Activated T-cell treated with anti-CD3 and anti-CD28 coated beads, Interleukin-2, amount 50 U/mL, for 4 hours (primary cell): ENCODE results near the gene RAP1GAP. TPM values are rescaled to one million over a fixed set of nuclear protein-coding genes. Genes with fewer than 3 reads are reported as not detected.

Experiments used
- ATAC-seq, 2 donors: fragments of 200-7000 bp; cut with Tn5 transposase; one replicate each; pipeline ENCODE4 v1.10.0; 2021
- DNase-seq: peaks from one replicate; pipeline ENCODE4 v3.0.0-alpha.2; 2020
- H3K27me3 Mint-ChIP-seq: one replicate; pipeline ENCODE4 v1.8.0; 2021; ENCODE audit warnings: low read depth, mixed read lengths
- H3K36me3 Mint-ChIP-seq: one replicate; pipeline ENCODE4 v1.8.0; 2022; ENCODE audit warnings: mixed read lengths; ENCODE audit not compliant: insufficient read depth
- H3K4me1 Mint-ChIP-seq: one replicate; pipeline ENCODE4 v1.8.0; 2021; ENCODE audit warnings: low read depth, mixed read lengths
- H3K4me3 Mint-ChIP-seq: one replicate; pipeline ENCODE4 v1.8.0; 2021; ENCODE audit warnings: mild to moderate bottlenecking, moderate library complexity, mixed read lengths
- H3K9me3 Mint-ChIP-seq: one replicate; pipeline ENCODE4 v1.8.0; 2021; ENCODE audit warnings: mixed read lengths
- total RNA-seq, 3 donors: library from RNA; stranded (reverse); gene quantifications; one replicate each; pipeline ENCODE4 v1.2.1, GENCODE V29; 2021

Gene RAP1GAP
- total RNA-seq, 3 donors from 2014 or later, result 0.46 to 1.4 (median 1.2) TPM

DNA sequence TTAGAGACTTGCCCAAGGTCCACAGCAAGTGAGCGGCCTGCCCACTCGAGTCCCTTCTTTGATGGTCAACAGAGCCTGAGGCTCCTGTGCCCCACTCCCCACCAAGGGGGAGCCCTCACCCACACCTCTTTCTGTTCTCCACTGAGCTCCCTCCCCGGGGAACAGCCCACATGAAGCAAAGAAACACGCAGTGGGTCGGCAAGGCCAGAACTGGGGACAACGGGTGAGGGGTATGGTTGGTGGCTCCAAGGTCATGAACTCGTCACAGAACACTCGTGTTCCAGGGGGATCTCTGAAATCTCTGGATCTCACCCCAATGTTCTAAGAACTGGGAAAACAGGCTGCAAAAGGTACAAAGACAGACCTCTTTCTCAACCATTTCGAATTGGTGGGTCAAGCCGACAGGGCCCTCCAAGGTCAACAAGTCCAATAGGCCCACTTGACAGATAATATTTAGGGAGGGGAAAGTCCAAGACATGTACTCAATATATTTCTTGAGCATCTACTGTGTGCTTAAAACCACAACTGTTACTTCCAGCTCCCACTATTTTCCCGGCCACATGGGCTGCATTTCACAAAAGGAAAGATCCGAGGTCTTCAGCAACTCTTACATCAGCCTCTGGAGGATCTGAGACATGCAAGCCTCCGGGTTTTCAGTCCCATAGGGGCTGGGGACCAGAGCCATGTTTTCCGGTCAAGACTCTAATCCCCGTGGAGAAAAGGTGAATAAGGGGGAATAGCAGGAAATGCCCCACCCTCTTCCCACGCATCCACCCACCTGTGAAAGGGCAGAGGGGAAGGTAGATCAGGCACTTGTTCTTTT, 1.1 kb upstream of the RAP1GAP start:
- peaks cover 21% of the 10 kb centered on the region for H3K27me3 Mint-ChIP-seq
- H3K9me3 Mint-ChIP-seq, result no peaks in the 10 kb centered on the region
- no peaks in the 10 kb centered on the region for H3K36me3 Mint-ChIP-seq
- ATAC-seq (no peak), DNase-seq (no peak)
- H3K4me1 Mint-ChIP-seq, result peaks cover 3% of the 10 kb centered on the region
- peak overlapping the region; percentile 67 for H3K4me3 Mint-ChIP-seq

GRCh38 chr1:21668951-21669257, 253 bp downstream of the RAP1GAP start:
- ATAC-seq (peak in 1 of 2 donors; percentile 4), DNase-seq (no peak)
- no peaks in the 10 kb centered on the region for H3K36me3 Mint-ChIP-seq
- H3K4me1 Mint-ChIP-seq, result peaks cover 3% of the 10 kb centered on the region
- H3K4me3 Mint-ChIP-seq, result no peak overlapping the region
- peaks cover 29% of the 10 kb centered on the region for H3K27me3 Mint-ChIP-seq
- no peaks in the 10 kb centered on the region for H3K9me3 Mint-ChIP-seq

GRCh38 chr1:21668232-21668950, 766 bp downstream of the RAP1GAP start:
- H3K9me3 Mint-ChIP-seq, result no peaks in the 10 kb centered on the region

DNA sequence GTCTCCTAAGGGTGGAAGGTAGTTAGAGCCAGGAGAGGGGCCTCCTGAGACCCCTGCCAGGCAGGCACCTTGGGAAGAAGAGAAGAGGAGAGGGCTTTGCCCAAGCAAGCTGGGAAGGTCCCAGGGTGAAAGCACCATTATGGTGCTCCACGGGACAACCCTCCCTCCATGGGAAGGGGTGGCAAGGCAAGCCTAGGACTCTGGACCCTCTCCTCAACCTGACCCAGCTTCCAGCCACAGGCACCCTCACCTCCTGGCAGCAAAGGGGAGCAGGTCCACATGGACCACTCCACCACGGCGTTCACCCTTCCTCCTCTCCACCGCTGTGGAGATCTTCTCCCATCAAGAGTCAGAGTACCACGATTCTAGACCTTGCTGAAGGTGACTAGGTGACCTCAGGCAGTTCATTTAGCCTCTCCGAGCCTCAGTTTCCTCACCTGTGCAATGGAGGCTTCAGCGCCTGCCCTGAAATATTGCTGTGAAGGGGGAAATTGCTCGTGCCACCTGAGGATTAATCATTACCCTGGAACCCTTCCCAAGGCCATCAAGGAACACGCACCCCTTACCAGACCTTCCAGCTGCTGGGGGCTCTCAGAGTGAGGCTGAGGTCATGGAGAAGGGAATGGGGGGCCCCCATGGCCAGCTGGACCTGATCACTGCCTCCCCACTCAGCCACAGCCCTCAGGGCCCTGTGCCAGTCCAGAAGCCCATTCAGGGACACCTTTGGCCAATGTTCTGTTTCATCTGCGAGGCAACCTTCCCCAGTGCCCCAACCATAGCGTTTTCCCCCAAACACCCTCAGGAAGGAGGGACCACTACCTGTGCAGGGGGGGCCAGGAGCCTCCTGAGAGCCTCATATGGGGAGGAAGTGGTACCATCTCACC, 1.6 kb downstream of the RAP1GAP start:
- H3K4me1 Mint-ChIP-seq, result peaks cover 3% of the 10 kb centered on the region
- H3K36me3 Mint-ChIP-seq, result no peaks in the 10 kb centered on the region
- no peak overlapping the region for H3K4me3 Mint-ChIP-seq
- no peaks in the 10 kb centered on the region for H3K9me3 Mint-ChIP-seq
- peaks cover 36% of the 10 kb centered on the region for H3K27me3 Mint-ChIP-seq
- DNase-seq, result no peak
- ATAC-seq, result no peak

More at GRCh38 chr1:21668232-21668950, 766 bp downstream of the RAP1GAP start:
- ATAC-seq, result no peak
- peak overlapping the region; percentile 50 for H3K4me3 Mint-ChIP-seq
- peaks cover 3% of the 10 kb centered on the region for H3K4me1 Mint-ChIP-seq
- peaks cover 29% of the 10 kb centered on the region for H3K27me3 Mint-ChIP-seq
- DNase-seq, result no peak
- no peaks in the 10 kb centered on the region for H3K36me3 Mint-ChIP-seq

DNA sequence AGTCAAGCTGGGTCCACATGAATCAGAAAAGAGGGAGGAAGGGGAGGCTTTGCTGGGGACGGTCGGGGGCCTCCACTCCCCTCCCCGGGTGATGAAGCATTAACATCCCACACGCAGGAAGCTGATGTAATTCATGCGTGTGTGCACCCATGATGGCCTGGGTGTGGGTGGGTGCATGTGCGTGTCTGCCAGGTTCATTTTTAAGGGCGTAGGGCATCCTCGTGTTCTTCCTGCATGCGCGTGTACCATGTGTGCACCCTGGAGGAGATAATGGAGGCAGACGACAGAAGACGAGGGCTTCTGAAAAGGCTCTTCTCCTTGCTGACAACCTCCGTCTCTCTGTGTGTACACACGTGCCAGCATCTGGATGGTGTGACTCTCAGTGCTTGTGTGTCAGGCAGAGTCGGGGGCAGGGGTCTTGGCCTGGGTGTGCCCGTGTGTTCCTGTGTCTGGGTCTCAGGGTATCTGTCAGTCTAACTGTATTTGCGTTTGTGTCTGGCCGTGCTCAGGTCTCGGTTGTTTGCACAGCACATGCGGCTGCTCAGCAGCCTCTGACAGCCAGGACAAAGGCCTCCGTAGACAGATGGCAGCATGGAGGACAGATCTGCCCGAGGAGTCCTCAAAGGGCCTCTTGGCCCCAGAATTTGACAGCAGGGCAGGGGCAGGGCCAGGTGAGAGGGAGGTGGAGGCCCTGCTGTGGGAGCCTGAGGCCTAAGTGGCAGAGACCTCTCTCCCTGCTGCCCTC, 2.4 kb downstream of the RAP1GAP start:
- no peaks in the 10 kb centered on the region for H3K9me3 Mint-ChIP-seq
- H3K4me1 Mint-ChIP-seq, result peaks cover 3% of the 10 kb centered on the region
- no peaks in the 10 kb centered on the region for H3K36me3 Mint-ChIP-seq
- H3K27me3 Mint-ChIP-seq, result peaks cover 38% of the 10 kb centered on the region
- no peak for DNase-seq
- ATAC-seq, result no peak
- no peak overlapping the region for H3K4me3 Mint-ChIP-seq

- DNase-seq, result no peak
- peaks cover 45% of the 10 kb centered on the region for H3K27me3 Mint-ChIP-seq
- H3K9me3 Mint-ChIP-seq, result no peaks in the 10 kb centered on the region
- H3K4me3 Mint-ChIP-seq, result no peak overlapping the region
- ATAC-seq, result no peak
- H3K4me1 Mint-ChIP-seq, result peaks cover 3% of the 10 kb centered on the region
- H3K36me3 Mint-ChIP-seq, result no peaks in the 10 kb centered on the region
These were observed 3.2 kb downstream of the RAP1GAP start for GRCh38 chr1:21665711-21666575.

DNA sequence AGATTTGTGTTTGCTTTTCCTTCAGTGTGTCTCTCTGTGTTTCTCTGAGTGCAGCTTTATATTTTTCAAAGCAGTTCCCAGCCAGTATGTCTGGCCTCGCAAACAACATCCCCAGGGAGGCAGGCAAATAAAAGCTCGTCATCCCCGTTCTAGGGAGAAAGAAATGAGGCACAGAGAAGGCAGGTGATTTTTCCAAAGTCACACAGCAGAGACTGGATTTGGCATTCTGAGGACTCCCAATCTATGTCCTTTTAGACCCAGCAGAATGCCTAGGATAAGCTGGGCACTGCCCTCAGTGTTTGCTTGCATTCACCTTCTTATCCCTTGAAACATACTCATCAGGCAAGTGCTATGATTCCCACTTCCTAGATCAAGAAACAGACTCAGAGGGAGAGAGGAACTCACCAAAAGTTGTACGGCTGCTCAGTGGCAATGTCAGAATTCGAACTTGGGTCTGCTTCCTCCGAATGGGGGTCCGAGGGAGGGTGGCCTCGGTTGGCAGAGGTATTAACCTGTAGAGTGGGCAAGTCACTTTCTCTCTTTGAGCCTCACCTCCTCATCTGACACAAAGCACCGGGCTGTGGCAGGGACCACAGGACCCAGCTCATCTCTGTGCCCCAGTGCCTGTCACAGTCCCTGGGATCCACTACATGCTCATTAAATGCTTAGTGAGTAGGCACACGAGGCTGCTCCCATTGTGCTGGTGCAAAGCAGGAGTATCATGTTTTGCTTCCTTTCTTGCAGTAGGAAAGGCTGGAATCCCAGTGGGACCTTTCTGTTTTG, 4.2 kb downstream of the RAP1GAP start:
- Mint-ChIP-seq H3K4me1 (peaks cover 3% of the 10 kb centered on the region), H3K27me3 (peaks cover 48% of the 10 kb centered on the region), H3K9me3 (no peaks in the 10 kb centered on the region), H3K36me3 (no peaks in the 10 kb centered on the region), H3K4me3 (no peak overlapping the region)
- ATAC-seq (no peak), DNase-seq (no peak)

- Mint-ChIP-seq H3K4me3 (no peak overlapping the region), H3K9me3 (no peaks in the 10 kb centered on the region), H3K4me1 (peaks cover 9% of the 10 kb centered on the region), H3K27me3 (peaks cover 48% of the 10 kb centered on the region), H3K36me3 (no peaks in the 10 kb centered on the region)
- ATAC-seq, result no peak
- DNase-seq, result no peak
These were observed 5.0 kb downstream of the RAP1GAP start for GRCh38 chr1:21663951-21664805.

DNA sequence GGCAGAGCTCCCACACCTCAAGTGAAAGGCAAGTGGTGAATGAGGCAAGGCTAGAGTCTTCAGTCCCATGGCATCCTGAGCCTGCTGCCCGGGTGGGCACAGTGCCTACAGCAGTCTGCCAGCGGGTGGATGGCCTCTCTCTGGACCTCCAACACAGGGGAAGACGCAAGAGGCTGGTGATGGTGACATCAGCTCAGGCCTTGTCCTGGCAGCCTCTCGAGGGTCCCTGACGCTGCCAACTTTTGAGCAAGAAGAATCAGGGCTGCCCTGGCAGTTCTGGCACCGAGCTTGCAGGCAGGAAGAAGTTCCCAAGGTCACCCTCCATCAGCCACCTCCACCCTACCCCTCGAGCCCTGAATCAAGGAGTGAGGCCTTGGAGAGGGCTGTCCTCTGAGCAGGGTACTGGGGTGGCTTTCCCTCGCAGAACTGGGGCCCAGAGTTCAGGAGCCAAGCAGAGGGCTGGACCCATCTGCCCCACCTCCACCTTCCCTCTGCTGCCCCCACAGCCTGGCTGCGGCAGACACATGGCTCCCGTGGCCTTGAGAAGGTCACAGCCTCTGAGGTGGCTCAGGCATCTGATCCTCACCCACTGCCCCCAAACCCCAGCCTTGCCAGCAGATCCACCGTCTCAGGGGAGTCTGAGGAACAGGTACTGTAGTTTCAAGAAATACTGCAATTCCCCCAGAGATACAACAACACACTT, 5.8 kb downstream of the RAP1GAP start:
- Mint-ChIP-seq H3K27me3 (peaks cover 48% of the 10 kb centered on the region), H3K4me1 (peaks cover 9% of the 10 kb centered on the region), H3K4me3 (no peak overlapping the region), H3K9me3 (no peaks in the 10 kb centered on the region), H3K36me3 (no peaks in the 10 kb centered on the region)
- DNase-seq, result no peak
- ATAC-seq, result no peak

GRCh38 chr1:21662426-21663247, 6.5 kb downstream of the RAP1GAP start:
- peaks cover 6% of the 10 kb centered on the region for H3K4me1 Mint-ChIP-seq
- peaks cover 40% of the 10 kb centered on the region for H3K27me3 Mint-ChIP-seq
- no peaks in the 10 kb centered on the region for H3K9me3 Mint-ChIP-seq
- no peak for ATAC-seq
- no peaks in the 10 kb centered on the region for H3K36me3 Mint-ChIP-seq
- H3K4me3 Mint-ChIP-seq, result no peak overlapping the region
- DNase-seq, result no peak

DNA sequence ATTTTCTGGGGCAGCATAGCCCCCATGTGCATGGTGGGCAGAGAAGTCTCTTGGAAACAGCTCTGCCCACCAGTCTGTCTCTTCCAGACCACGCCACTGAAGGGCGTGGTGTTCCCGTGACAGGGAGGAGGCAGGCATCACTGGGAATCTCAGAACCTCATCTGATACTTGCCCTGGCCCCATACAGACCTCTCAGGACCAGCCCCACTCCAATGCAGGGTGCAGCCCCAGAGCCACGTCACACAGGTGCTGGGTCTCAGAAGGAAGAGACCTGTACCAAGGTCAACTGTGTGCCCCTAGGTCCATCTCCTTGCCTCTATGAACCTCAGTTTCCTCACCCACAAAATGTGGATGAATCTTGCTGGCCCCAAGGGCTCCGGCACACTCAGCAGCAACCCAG, 7.3 kb downstream of the RAP1GAP start:
- ATAC-seq (no peak), DNase-seq (no peak)
- Mint-ChIP-seq H3K36me3 (no peaks in the 10 kb centered on the region), H3K27me3 (peaks cover 34% of the 10 kb centered on the region), H3K4me1 (peaks cover 6% of the 10 kb centered on the region), H3K4me3 (no peak overlapping the region), H3K9me3 (no peaks in the 10 kb centered on the region)
